Anterior cingulate cortex (tissue), 58 donors: ENCODE results near the gene IFT122.
"Not testable (repeated sequence)": the region's sequence is repeated elsewhere in the genome, so short reads cannot be mapped to it uniquely, and the experiment has no call there.

Source experiments
- DNase-seq, 58 donors: peaks; one replicate each; lab custom pipeline; 2025; lab: John Stamatoyannopoulos, UW

Gene IFT122

GRCh38 chr3:129469026-129469425 is 29.0 kb downstream of the IFT122 start:
- no peak for DNase-seq

- no peak for DNase-seq
Observed at GRCh38 chr3:129470861-129471260, 30.8 kb downstream of the IFT122 start.

- DNase-seq = no peak
Observed at GRCh38 chr3:129473067-129473768, 33.2 kb downstream of the IFT122 start.

- no peak for DNase-seq
Observed at GRCh38 chr3:129473769-129474152, 33.7 kb downstream of the IFT122 start.

GRCh38 chr3:129474984-129475804 is 35.2 kb downstream of the IFT122 start:
- DNase-seq = no peak

- no peak for DNase-seq
Observed at GRCh38 chr3:129475863-129476262, 35.8 kb downstream of the IFT122 start.

- DNase-seq = no peak
Observed at GRCh38 chr3:129476586-129476985, 36.6 kb downstream of the IFT122 start.

- peak in 35 of 58 donors; percentile 10 to 67 (median 45) for DNase-seq
Observed at GRCh38 chr3:129481225-129481765, 41.3 kb downstream of the IFT122 start.

GRCh38 chr3:129481766-129482332 is 41.8 kb downstream of the IFT122 start:
- peak in 16 of 58 donors; percentile 12 to 47 (median 26) for DNase-seq

- no peak for DNase-seq
Observed at GRCh38 chr3:129482721-129483120, 42.7 kb downstream of the IFT122 start.

GRCh38 chr3:129483870-129484269 is 43.8 kb downstream of the IFT122 start:
- DNase-seq = no peak

GRCh38 chr3:129485146-129485545 is 45.1 kb downstream of the IFT122 start:
- not testable (repeated sequence) for DNase-seq

- peak in 35 of 58 donors; percentile 22 to 69 (median 41) for DNase-seq
Observed at GRCh38 chr3:129485721-129486663, 46.0 kb downstream of the IFT122 start.

GRCh38 chr3:129486664-129487035 is 46.6 kb downstream of the IFT122 start:
- no peak for DNase-seq

GRCh38 chr3:129487183-129487867 is 47.3 kb downstream of the IFT122 start:
- no peak for DNase-seq

- peak in 2 of 58 donors; percentile 17 to 35 for DNase-seq
Observed at GRCh38 chr3:129487868-129488335, 47.9 kb downstream of the IFT122 start.

GRCh38 chr3:129489258-129489657 is 49.2 kb downstream of the IFT122 start:
- peak in 5 of 58 donors; percentile 3 to 44 (median 16) for DNase-seq

GRCh38 chr3:129490273-129490675 is 50.2 kb downstream of the IFT122 start:
- peak in 57 of 58 donors; percentile 30 to 93 (median 80) for DNase-seq

GRCh38 chr3:129491077-129491476 is 51.1 kb downstream of the IFT122 start:
- not testable (repeated sequence) for DNase-seq
